Heart left ventricle (tissue), 13 donors: ENCODE data around the gene BDNF.

Experiments used
- CTCF ChIP-seq, 12 donors: fragments of 200-600 bp; sonication (generic) in 4 of 12; IDR thresholded peaks; one replicate each; pipeline versions ENCODE4 v1.5.0 to v1.8.0; 2018 to 2022; ENCODE audit warnings: antibody characterized with exemption in 12 of 12, mild to moderate bottlenecking in 5 of 12
- POLR2A ChIP-seq, 2 donors: fragments of 450-650 bp; IDR thresholded peaks; one replicate each; pipeline ENCODE4 v1.6.1; 2017; ENCODE audit warnings: antibody characterized with exemption in 2 of 2, mild to moderate bottlenecking in 2 of 2, moderate library complexity in 2 of 2
- donor health status: ischemic (EF 13 %, LVEDD 7.1; RV severe dilation, severe dysfunction).
- donor health status: DM: no; HTN: yes; CAD: no.
- donor health status: DM: no; HTN: no; CAD: no.
- donor health status: ischemic (EF 25% LVEDD 6.9; RV normal size, moderate dysfunction).
- donor health status: ischemic (EF 25% LVEDD 5.7; RV mildly dilated, moderate dysfunction).
- donor health status: ischemic (EF 35%, LVEDD 5.7; RV mildly dilated, moderate dysfunction).
- donor health status: nonischemic (EF 11% LVEDD 7.7; RV severe dilation, severe dysfunction).
- donor health status: DM: yes; HTN: yes; CAD: no.
- donor health status: PGD.
- donor health status: ischemic (EF 29% LVEDD 5.4; RV normal size, mild dysfunction).
- donor health status: nonischemic (EF 23%, LVEDD 6.1; RV moderate dilation, normal function).

GRCh38 chr11:27615833-27616232 lies 84.4 kb downstream of the BDNF start:
- TF ChIP-seq CTCF (IDR thresholded peaks at IDR 0.05), result no peak
- TF ChIP-seq POLR2A (IDR thresholded peaks at IDR 0.05), result no peak
